ENCODE results near the gene TST.

The TST gene

GRCh38 chr22:37053310-37054055, 34.2 kb upstream of the TST start:
- DNase-seq (ENCODE audit: low spot score) = peak; percentile 70

DNA sequence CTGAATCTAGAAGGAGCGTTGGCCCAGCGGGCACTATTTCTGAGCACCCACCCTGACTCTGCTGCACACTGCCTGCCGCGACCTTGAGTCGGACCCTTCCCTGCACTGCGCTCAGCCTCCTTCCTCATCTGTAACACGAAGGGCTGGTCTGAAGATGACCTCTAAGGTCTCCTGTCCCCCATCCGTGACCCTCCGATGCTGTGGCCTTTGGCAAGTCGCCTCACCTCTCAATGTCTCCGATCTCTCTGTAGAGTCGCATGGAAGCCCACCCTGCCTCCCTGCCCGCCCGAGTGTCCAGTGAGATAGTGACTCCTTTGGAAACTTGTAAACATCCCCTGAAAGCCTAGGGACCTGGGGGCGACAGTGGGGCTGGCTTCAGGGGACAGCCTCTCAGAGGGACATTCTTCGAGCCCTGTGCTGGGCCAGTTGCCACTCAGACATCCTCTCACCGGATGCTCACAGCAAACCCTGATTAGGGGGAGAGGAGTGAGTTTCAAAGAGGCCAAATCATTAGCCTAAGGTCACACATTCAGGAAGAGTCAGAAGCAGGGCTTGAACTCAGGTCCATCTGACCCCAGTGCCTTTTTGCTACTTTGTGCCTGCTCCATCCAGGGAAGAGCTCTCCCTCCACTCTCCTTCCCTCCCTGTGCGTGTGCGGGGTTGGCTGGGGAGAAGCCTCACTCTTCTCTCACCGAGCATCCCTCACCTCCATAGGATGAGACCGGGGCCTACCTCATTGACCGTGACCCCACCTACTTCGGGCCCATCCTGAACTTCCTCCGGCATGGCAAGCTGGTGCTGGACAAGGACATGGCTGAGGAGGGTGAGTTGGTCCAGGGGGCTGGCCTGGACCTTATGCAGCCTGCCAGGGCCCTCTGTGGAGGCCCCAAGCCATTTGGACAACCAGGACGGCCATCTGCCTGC, 33.4 kb upstream of the TST start:
- no peak for DNase-seq (ENCODE audit: low spot score)

GRCh38 chr22:37051391-37052385, 32.4 kb upstream of the TST start, which contains the start of gene KCTD17:
KCTD17 (plus strand) TSS chr22:37051742; CDS start chr22:37051761, 19 bp downstream.
- DNase-seq (ENCODE audit: low spot score) = peak; percentile 79

- DNase-seq (ENCODE audit: low spot score) = no peak
Measured at GRCh38 chr22:37050913-37051312, 31.7 kb upstream of the TST start.

- DNase-seq (ENCODE audit: low spot score) = no peak
Measured at GRCh38 chr22:37049224-37049623, 30.0 kb upstream of the TST start.

DNA sequence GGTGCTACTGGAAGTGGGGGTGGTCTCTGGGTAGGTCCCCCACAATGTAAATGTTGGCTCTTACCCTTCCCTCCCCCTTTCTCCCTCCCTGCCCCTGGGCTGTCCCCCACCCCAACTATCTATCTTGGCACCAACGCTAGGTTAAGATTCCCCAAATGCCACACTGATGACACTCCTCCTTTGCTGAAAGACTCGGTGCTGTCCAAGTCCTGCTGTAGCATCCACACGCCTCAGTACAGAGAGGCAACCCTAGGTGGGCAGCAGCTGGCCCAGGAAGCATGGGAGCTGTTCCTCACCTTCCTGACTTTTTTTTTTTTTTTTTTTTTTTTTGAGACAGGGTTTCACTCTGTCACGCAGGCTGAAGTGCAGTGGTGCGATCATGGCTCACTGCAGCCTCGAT, 28.9 kb upstream of the TST start:
- DNase-seq (ENCODE audit: low spot score) = no peak

DNA sequence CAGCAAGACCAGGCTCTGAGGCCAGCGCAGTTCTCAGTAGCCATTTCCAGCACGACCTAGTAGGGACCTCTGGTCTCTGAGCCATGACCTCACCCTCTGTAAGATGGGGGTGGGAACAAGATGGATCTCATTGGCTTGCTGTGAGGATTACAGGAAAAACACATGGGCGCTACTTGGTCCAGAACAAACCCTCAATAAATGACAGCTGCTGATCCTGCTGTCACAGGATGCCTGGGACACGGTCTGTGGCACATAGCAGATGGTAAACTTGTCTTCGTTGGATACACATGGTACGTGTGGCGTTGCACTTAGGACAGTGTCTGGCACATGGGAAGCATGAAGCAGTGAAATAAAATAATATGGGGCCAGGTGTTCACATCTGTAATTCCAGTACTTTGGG, 27.8 kb upstream of the TST start:
- no peak for DNase-seq (ENCODE audit: low spot score)

GRCh38 chr22:37046589-37046988, 27.3 kb upstream of the TST start:
- no peak for DNase-seq (ENCODE audit: low spot score)

DNA sequence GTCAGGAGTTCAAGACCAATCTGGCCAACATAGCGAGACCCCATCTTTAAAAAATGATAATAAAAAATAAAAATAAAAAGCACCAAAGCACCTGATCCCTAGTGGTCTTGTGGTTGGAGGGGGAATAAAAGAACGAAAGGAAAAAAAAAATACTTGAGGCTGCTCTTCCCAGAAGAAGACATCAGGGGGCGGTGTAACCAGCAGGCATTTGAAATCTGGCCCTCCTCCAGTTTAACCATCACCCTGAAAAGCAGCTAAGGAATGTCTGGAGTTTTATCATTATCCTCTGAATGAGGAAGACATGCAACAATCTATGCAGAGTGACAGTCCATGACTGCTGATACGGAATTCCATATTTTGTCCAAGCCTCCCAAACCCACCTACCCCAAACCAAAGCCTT, 26.7 kb upstream of the TST start:
- no peak for DNase-seq (ENCODE audit: low spot score)

GRCh38 chr22:37044634-37045625, 25.7 kb upstream of the TST start:
- no peak for DNase-seq (ENCODE audit: low spot score)

- no peak for DNase-seq (ENCODE audit: low spot score)
Measured at GRCh38 chr22:37043828-37044538, 24.7 kb upstream of the TST start.

- DNase-seq (ENCODE audit: low spot score) = no peak
Measured at GRCh38 chr22:37043209-37043827, 24.1 kb upstream of the TST start.

DNA sequence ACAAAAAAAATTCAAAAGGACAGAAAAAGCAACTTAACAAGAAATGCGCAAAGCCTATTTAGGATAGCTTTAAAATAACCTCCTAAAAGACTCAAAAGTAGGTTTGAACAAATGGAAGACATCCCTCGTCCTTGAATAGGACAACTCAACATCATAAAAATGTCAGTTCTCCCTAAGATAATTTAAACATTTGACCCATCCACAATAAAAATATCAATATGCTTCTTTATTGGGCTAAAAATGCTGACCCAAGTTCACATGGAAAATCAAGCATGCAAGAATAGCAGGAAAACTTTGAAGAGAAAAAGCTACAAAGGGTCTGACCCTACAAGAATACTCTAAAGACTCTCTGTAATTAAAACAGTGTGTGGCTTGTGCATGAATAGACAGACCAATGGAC, 20.2 kb upstream of the TST start:
- no peak for DNase-seq (ENCODE audit: low spot score)

- DNase-seq (ENCODE audit: low spot score) = no peak
Measured at GRCh38 chr22:37037669-37038068, 18.4 kb upstream of the TST start.

DNA sequence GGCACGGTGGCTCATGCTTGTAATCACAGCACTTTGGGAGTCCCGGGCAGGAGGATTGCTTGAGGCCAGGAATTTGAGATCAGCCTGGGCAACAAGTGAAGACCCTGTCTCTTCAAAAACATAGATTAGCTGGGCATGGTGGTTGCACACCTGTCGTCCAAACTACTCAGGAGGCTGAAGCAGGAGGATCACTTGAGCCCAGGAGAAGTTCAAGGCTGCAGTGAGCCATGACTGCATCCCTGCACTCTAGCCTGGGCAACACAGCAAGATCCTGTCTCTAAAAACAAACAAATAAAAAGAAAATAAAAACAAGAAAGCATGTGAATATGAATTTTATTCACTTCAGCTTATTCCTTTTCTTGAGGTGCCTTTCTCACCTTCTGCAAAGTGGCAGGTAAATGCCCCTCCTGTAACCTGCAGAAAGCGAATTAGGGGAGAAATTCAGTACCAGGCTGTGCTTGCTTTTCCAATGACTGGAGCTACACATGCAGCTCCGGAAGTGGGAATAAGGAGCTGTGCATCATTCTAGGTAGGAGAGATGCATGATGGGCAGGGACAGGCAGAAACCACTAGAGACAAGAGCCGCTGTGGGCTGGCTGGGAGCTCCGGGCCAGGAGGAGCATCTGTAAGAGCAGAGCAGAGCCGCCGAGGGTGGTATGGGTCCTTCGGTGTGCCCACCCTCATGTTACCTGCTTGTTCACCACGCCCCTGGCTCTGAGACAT, 17.6 kb upstream of the TST start:
- no peak for DNase-seq (ENCODE audit: low spot score)

GRCh38 chr22:37033605-37034430, 14.6 kb upstream of the TST start:
- DNase-seq (ENCODE audit: low spot score) = no peak

- no peak for DNase-seq (ENCODE audit: low spot score)
Measured at GRCh38 chr22:37032535-37033460, 13.6 kb upstream of the TST start.
